Activated naive CD8-positive, alpha-beta T cell treated with anti-CD3 and anti-CD28 coated beads, Interleukin-2, amount 10 ng/mL, durations not matched to agents 7 days and 5 days (primary cell): Measurements from ENCODE around the gene ADM. TPM values are rescaled to one million over a fixed set of nuclear protein-coding genes. Genes with fewer than 3 reads are reported as not detected.
A peak's percentile ranks its signal among the peaks of the same experiment; 100 is the strongest.

Experiments
- ATAC-seq: fragments of 150-1000 bp; cut with Tn5 transposase; one replicate; pipeline ENCODE4 v1.10.0; 2021; ENCODE audit warnings: low read depth, moderate library complexity
- POLR2A ChIA-PET: fragments of 350-600 bp; sonication (Branson Sonifier 250); formaldehyde crosslinking; loops from one replicate; lab custom pipeline; 2021; ENCODE audit warnings: antibody characterized with exemption; lab: Charles Lee
- DNase-seq: peaks from one replicate; pipeline ENCODE4 v3.0.0; 2021
- H3K27ac Mint-ChIP-seq: one replicate; pipeline ENCODE4 v1.8.0; 2022; ENCODE audit warnings: mild to moderate bottlenecking, mixed read lengths
- H3K27me3 Mint-ChIP-seq: one replicate; pipeline ENCODE4 v1.8.0; 2022; ENCODE audit warnings: mild to moderate bottlenecking, moderate library complexity, mixed read lengths
- H3K36me3 Mint-ChIP-seq: one replicate; pipeline ENCODE4 v1.8.0; 2021; ENCODE audit warnings: mild to moderate bottlenecking, mixed read lengths
- H3K4me1 Mint-ChIP-seq: one replicate; pipeline ENCODE4 v1.8.0; 2021; ENCODE audit warnings: mixed read lengths
- H3K4me3 Mint-ChIP-seq: one replicate; pipeline ENCODE4 v1.8.0; 2022; ENCODE audit warnings: mild to moderate bottlenecking, moderate library complexity, mixed read lengths
- H3K9me3 Mint-ChIP-seq: one replicate; pipeline ENCODE4 v1.8.0; 2021; ENCODE audit warnings: mixed read lengths
- total RNA-seq, 2 experiments: library from RNA; stranded (reverse); gene quantifications; one replicate each; pipeline ENCODE4 v1.2.3, GENCODE V29; 2021

ADM gene
- total RNA-seq, 2 experiments from 2014 or later = 1.5 to 2.3 TPM

- H3K27ac Mint-ChIP-seq = no peak overlapping the region
- no peak for ATAC-seq
- no peaks in the 10 kb centered on the region for H3K27me3 Mint-ChIP-seq
- POLR2A ChIA-PET = no interaction called here
- H3K4me3 Mint-ChIP-seq = no peak overlapping the region
- no peaks in the 10 kb centered on the region for H3K9me3 Mint-ChIP-seq
- H3K36me3 Mint-ChIP-seq = no peaks in the 10 kb centered on the region
- H3K4me1 Mint-ChIP-seq = peaks cover 7% of the 10 kb centered on the region
- DNase-seq = no peak
These were observed 22.8 kb upstream of the ADM start for GRCh38 chr11:10282117-10282516.

GRCh38 chr11:10283991-10284390 is 20.9 kb upstream of the ADM start:
- Mint-ChIP-seq H3K9me3 (no peaks in the 10 kb centered on the region), H3K36me3 (no peaks in the 10 kb centered on the region), H3K27ac (no peak overlapping the region), H3K4me3 (no peak overlapping the region), H3K4me1 (peaks cover 7% of the 10 kb centered on the region), H3K27me3 (no peaks in the 10 kb centered on the region)
- ATAC-seq = no peak
- POLR2A ChIA-PET = no interaction called here
- DNase-seq = no peak

DNA sequence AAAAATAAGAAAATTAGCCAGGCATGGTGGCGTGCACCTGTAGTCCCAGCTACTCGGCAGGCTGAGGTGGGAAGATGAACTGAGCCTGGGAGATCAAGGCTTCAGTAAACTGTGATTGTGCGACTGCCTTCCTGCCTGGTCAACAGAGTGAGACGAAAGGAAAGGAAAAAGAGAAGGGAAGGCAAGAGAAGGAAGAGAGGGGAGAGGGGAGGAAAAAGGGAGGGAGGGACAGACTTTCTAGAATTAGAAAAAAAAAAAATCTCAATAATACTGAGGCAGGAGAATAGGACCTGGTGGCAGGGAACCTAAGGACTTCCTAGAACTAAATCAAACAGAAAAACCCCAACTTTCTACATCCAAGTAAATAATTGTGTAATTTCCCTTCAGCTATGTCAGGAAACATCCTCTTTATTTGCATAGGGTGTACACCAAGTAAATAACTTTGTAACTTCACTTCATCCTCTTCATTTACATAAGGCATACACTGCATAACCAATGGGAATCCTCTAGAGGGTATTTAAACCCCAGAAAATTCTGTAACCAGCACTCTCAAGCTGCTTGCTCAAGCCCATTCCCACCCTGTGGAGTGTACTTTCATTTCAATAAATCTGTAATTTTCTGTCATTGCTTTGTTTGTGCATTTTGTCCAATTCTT is 19.6 kb upstream of the ADM start:
- peaks cover 7% of the 10 kb centered on the region for H3K4me1 Mint-ChIP-seq
- H3K36me3 Mint-ChIP-seq = no peaks in the 10 kb centered on the region
- no peak overlapping the region for H3K27ac Mint-ChIP-seq
- DNase-seq (no peak), ATAC-seq (no peak)
- POLR2A ChIA-PET = no interaction called here
- H3K9me3 Mint-ChIP-seq = no peaks in the 10 kb centered on the region
- no peak overlapping the region for H3K4me3 Mint-ChIP-seq
- no peaks in the 10 kb centered on the region for H3K27me3 Mint-ChIP-seq

GRCh38 chr11:10287140-10287539 is 17.7 kb upstream of the ADM start:
- no peak overlapping the region for H3K27ac Mint-ChIP-seq

DNA sequence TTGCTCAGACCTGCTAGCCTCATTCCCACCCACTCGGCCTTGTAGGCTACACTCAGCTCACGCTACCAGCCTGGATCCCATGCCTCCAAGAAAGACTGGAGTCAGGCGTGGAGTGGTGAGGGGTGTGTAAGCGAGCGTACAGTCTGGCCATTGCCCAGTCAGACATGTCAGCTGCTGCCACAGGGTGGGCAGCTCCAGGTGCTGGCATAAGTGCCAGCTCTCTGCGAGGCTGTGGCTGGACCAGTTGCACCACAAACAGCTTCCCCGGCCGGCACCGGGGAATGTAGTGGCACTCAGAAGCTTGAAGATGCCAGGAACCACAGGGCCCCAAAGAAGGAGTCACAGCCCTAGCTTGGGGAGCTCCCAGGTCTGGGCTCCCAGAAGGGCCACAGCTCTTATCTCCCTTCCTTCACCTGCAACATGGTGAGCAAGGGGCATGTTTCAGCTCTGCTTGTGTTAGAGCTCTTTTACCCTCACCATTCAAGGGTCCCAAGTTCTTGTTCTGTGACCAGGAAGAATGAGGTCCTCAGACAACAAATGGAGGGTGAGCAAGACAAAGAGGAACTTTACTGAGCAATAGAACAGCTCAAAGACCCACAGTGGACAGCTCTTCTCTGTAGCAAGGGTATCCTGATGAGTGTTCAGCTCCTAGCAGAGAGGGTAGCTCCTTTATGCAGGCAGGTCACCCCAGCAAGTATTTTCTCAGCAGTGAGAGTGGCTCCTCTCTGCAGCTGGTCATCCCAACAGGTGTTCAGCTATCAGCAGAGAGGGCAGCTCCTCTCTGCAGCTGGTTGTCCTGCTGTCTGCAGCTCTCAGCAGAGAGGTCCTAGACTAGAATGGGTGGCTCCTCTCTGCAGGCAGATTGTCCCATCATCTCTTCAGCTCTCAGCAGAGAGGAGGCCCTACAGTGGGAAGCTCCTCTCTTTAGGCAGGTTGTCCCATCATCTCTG is 16.8 kb upstream of the ADM start:
- Mint-ChIP-seq H3K27me3 (peaks cover 4% of the 10 kb centered on the region), H3K9me3 (no peaks in the 10 kb centered on the region), H3K27ac (no peak overlapping the region), H3K36me3 (no peaks in the 10 kb centered on the region), H3K4me3 (no peak overlapping the region), H3K4me1 (peaks cover 22% of the 10 kb centered on the region)
- no peak for ATAC-seq
- POLR2A ChIA-PET = no interaction called here
- DNase-seq = no peak

More at GRCh38 chr11:10287140-10287539, 17.7 kb upstream of the ADM start:
- DNase-seq (no peak), ATAC-seq (no peak)
- Mint-ChIP-seq H3K27me3 (peaks cover 4% of the 10 kb centered on the region), H3K4me1 (peaks cover 15% of the 10 kb centered on the region), H3K4me3 (no peak overlapping the region), H3K9me3 (no peaks in the 10 kb centered on the region), H3K36me3 (no peaks in the 10 kb centered on the region)
- POLR2A ChIA-PET = no interaction called here

GRCh38 chr11:10288881-10289764 is 15.8 kb upstream of the ADM start:
- no peaks in the 10 kb centered on the region for H3K36me3 Mint-ChIP-seq
- DNase-seq = no peak
- no peaks in the 10 kb centered on the region for H3K9me3 Mint-ChIP-seq
- POLR2A ChIA-PET = no interaction called here
- H3K27me3 Mint-ChIP-seq = peaks cover 4% of the 10 kb centered on the region
- H3K4me1 Mint-ChIP-seq = peaks cover 24% of the 10 kb centered on the region
- no peak overlapping the region for H3K4me3 Mint-ChIP-seq
- no peak overlapping the region for H3K27ac Mint-ChIP-seq
- no peak for ATAC-seq

- peaks cover 5% of the 10 kb centered on the region for H3K27me3 Mint-ChIP-seq
- H3K4me3 Mint-ChIP-seq = no peak overlapping the region
- no peak for ATAC-seq
These were observed 15.0 kb upstream of the ADM start for GRCh38 chr11:10289765-10290380.

GRCh38 chr11:10291801-10292638 is 12.9 kb upstream of the ADM start:
- no peaks in the 10 kb centered on the region for H3K9me3 Mint-ChIP-seq
- DNase-seq = no peak
- H3K27me3 Mint-ChIP-seq = peaks cover 27% of the 10 kb centered on the region
- H3K4me1 Mint-ChIP-seq = peaks cover 29% of the 10 kb centered on the region
- ATAC-seq = no peak
- no peak overlapping the region for H3K27ac Mint-ChIP-seq
- H3K4me3 Mint-ChIP-seq = no peak overlapping the region
- POLR2A ChIA-PET = interaction anchor here (1.0 kb wide), 1 partner anchor 11 kb away, joined by 3 read pairs; no protein-coding TSS in a partner anchor
- no peaks in the 10 kb centered on the region for H3K36me3 Mint-ChIP-seq

More at GRCh38 chr11:10289765-10290380, 15.0 kb upstream of the ADM start:
- POLR2A ChIA-PET = no interaction called here
- Mint-ChIP-seq H3K27ac (no peak overlapping the region), H3K36me3 (no peaks in the 10 kb centered on the region), H3K4me1 (peaks cover 25% of the 10 kb centered on the region), H3K9me3 (no peaks in the 10 kb centered on the region)
- no peak for DNase-seq

DNA sequence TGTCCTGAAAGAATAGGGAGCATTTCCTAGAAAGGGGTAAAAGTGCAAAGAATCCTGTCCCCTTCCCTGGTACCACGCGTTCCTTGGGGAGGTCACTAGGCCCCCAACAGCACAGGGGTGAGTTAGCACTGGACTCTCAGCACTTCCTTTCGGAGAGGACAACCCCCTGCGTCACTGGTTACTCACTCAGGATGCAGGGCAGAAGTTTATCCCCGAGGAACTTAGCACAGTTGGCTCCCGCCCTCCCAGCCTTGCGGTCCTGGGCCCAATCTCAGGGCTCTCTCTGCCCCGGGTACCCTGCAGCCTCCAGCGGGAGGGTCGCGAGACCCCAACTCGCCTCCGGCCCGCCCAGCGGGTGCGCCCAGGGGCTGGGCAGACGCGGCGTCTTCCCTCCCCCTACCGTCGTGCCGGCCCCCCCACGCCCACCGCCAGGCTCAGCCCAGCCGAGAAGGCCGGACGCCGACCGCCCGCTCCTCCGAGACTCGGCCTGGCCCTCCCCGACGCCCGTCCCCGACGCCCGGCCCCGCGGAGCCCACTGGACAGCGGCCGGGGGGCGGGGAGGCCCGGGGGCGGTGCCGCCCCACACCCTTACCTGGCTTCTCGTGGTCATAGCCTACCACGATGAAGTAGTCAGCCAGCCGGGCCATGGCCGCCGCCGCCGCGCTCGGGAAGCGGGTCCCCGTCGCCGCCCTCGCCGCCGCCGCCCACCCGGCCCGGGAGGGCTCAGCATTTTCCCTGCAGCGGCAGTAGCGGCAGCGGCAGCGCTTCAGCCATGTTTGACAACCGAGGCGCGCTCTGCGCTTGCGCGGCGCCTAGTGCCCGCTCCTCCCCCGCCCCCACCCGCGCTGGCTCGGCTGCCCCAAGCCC is 11.2 kb upstream of the ADM start, which contains the start of gene SBF2:
TSS of gene SBF2 (minus strand) at position 797 of the 867 bp plus-strand sequence. CDS start at position 647, 150 bp downstream.
- Mint-ChIP-seq H3K4me1 (peaks cover 38% of the 10 kb centered on the region), H3K27me3 (peaks cover 37% of the 10 kb centered on the region), H3K9me3 (no peaks in the 10 kb centered on the region), H3K27ac (peak within 1 kb of the TSS; percentile 45), H3K4me3 (peak within 1 kb of the TSS; percentile 80), H3K36me3 (no peaks in the 10 kb centered on the region)
- peak; percentile 67 for ATAC-seq
- POLR2A ChIA-PET = interaction anchor here (1.0 kb wide), 1 partner anchor 10 kb away, joined by 3 read pairs; no protein-coding TSS in a partner anchor
- DNase-seq = peak; percentile 87

- Mint-ChIP-seq H3K9me3 (no peaks in the 10 kb centered on the region), H3K27me3 (peaks cover 41% of the 10 kb centered on the region), H3K27ac (no peak overlapping the region), H3K4me3 (peak overlapping the region; percentile 80), H3K36me3 (no peaks in the 10 kb centered on the region), H3K4me1 (peaks cover 40% of the 10 kb centered on the region)
- POLR2A ChIA-PET = no interaction called here
- DNase-seq (no peak), ATAC-seq (no peak)
These were observed 10.5 kb upstream of the ADM start for GRCh38 chr11:10294290-10294953.
